ENCODE data around the gene TPR.

TPR gene

DNA sequence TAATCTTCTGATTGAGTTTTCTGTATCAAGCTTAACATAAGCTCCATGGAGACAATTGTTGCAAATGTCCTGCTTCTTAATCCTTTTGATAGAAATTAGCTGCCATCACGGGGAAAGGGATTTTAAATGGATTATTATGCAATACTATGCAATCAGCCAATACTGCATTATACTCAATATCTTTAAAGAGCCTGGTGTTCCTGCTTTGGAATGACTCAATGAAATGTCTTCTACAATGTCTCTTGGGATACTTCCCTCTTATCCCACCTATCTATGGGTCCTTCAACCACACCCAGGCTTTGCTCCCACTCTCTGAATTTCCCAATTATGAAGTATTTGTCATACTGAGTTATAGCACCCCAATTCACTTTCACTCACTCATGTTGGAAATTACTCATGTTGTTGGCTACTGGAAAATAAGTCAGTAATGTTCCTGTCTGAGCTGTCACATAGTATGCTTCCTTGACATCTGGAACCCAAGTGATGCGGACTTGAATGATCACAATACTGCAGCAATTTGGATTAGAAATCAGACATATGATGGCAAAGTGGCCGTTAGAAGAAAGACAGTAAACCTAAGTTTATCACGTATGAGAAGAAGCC, 85.0 kb downstream of the TPR start:
- DNase-seq (ENCODE audit: low read depth in 2 of 2), result no peak

DNA sequence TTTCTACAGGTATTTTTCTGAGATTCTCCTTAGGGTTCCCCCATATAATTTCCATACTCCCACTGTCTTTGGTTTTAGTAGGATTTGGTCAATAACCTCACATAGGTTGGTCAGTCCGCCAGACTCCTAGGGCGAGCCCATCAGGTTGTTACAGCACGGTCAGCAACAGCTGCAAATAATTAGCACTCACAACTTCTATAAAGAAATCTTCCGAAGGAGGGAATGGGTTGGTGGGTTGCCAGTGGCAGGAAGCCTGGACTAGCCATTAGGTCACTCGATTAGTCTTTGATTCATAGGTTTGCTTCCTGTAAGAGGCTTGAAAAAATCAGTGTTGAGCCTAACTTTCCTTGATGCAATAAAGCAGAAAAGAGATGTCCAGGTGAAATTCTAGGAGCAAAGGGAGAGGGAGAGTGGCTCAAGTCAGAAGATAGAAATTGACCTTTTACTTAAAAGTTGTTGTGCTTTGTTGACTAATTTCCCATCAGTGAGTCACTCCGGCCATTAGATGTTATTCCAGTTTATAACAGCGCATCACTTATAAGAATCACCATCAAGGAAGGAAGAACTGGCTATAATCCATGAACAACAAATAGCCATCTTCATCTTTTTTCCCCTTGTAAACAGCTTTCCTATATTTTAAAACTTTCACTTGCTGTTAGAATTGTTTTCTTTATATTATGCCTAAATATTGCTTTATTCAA, 88.3 kb downstream of the TPR start:
- DNase-seq (ENCODE audit: low read depth in 2 of 2), result no peak

DNA sequence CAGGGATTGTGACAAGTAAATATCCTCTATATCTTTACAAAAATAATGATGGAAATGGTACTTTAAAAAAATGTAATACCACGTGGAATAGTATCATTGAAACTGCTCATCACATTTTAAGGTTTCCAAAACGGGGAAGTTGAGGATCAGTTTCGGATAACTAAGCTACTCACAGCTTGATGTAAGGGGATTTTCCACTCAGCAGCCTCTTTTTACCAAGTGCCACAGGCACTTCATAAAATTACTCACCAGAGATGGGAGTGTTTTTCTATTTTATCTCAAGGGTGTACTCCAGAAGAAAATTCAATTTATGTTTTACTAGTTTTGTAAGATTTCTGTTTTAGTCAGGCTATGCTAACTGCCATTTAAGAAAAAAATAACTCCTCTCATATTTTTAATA, 91.7 kb downstream of the TPR start:
- DNase-seq (ENCODE audit: low read depth in 2 of 2), result no peak

- no peak for DNase-seq (ENCODE audit: low read depth in 2 of 2)
Observed at GRCh38 chr1:186282466-186282865, 92.6 kb downstream of the TPR start.

DNA sequence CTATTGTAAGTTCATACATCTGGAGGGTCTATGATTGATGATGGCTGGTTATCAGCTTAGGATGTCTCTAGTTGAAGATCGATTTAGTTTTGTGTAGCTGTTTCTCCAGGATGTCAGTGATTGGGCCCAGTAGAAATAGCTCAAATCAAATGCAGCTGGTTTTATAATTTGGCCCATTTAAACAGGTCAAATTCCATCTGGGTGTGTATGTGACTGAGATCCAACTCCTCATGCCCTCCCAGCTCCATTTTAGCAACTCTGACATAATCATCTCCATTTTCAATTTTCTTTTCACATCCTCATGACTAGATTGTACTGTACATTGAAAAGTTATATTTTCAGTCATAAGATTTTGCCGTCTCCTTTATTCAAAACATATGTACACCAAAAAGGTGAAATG, 99.2 kb downstream of the TPR start:
- DNase-seq (ENCODE audit: low read depth in 2 of 2), result no peak

GRCh38 chr1:186272486-186272885, 102.6 kb downstream of the TPR start:
- DNase-seq (ENCODE audit: low read depth in 2 of 2), result no peak

DNA sequence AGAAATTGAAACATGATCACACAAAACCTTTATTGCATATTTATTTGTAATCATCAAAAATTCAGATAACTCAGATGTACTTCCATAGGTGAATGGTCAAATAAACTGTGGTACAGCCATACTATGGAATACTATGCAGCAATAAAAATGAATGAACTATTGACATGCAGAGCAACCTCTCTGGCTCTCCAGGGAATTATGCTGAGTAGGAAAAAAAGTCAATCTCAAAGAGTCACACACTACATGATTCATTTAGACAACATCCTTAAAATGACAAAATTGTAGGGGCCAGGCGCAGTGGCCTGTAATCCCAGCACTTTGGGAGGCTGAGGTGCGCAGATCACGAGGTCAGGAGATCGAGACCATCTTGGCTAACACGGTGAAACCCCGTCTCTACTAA, 104.0 kb downstream of the TPR start:
- DNase-seq (ENCODE audit: low read depth in 2 of 2), result no peak
